Measurements from ENCODE around the gene GGA1. TPM values are rescaled to one million over a fixed set of nuclear protein-coding genes. Genes with fewer than 3 reads are reported as not detected.

GGA1 gene
- total RNA-seq, 2 donors from 2014 or later = 45.7 to 90.2 TPM

DNA sequence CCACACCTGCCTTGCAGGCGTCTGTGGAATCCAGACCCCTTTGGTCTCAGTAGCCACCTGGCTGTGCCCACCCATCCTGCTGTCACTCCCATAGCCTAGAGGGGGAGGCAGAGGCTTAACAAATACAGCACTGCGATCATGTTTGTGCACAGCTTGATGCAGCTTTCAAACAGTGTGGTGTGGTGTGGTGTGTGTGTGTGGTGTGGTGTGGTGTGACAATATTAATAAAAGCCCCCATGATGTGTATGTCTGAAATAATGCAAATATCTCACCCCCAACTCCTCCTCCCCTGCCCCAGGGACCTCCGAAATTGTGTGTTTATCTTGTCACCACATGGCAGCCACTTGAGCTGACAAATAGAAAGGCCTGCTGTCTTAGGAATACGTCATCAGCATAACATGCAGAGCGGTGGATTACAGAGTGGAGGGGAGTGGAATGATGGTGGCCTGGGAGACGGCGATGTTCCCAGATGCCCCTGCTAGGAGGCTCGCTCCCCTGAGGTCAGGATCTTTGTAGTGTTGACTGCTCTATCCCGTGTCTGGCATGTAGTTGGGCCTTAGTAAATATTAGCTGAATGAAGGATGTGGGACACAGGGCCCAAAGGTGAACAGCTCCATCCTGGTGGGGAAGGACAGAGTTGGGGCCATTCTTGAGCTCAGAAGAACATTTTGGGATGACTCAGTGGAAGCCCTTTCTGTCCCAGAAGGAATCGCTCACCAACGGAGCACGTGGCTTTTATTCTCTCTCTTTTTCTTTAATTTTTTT lies 52.7 kb downstream of the GGA1 start:
- TF ChIP-seq, protein P1, sequence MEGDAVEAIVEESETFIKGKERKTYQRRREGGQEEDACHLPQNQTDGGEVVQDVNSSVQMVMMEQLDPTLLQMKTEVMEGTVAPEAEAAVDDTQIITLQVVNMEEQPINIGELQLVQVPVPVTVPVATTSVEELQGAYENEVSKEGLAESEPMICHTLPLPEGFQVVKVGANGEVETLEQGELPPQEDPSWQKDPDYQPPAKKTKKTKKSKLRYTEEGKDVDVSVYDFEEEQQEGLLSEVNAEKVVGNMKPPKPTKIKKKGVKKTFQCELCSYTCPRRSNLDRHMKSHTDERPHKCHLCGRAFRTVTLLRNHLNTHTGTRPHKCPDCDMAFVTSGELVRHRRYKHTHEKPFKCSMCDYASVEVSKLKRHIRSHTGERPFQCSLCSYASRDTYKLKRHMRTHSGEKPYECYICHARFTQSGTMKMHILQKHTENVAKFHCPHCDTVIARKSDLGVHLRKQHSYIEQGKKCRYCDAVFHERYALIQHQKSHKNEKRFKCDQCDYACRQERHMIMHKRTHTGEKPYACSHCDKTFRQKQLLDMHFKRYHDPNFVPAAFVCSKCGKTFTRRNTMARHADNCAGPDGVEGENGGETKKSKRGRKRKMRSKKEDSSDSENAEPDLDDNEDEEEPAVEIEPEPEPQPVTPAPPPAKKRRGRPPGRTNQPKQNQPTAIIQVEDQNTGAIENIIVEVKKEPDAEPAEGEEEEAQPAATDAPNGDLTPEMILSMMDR (IDR thresholded peaks at IDR 0.05) = no peak
- no peak for DNase-seq
- no peak overlapping the region for H3K4me3 ChIP-seq
- intact Hi-C loops (cut with DNase I) = no loop called here
- peaks cover 19% of the 10 kb centered on the region for H3K4me1 ChIP-seq
- no peaks in the 10 kb centered on the region for H3K36me3 ChIP-seq
- peak overlapping the region; percentile 37 for H3K27ac ChIP-seq
- peak overlapping the region in 1 of 2 donors; percentile 91 for H3K9ac ChIP-seq (ENCODE audit: low read depth in 2 of 2, low read length in 2 of 2)
- H3K9me3 ChIP-seq = no peaks in the 10 kb centered on the region
- H3K27me3 ChIP-seq = no peaks in the 10 kb centered on the region

DNA sequence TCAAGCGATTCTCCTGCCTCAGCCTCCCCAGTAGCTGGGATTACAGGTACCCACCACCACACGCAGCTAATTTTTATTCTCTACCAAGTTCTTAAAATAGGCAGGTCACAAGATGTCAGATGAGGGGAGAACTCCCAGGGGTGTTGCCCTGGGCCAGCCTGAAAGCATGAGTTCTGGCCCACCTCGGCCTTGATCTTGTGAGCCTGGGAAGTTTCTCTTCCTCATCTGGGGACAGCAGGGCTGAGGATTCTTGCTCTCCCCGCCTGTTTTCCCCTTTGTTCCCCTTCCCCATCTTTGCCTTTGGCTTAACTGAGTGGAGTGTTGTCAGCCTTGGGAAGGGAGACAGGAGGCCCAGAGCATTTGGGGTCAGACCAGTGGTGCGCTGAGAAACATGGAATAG lies 53.4 kb downstream of the GGA1 start:
- Histone ChIP-seq H3K4me1 (peaks cover 19% of the 10 kb centered on the region), H3K9me3 (no peaks in the 10 kb centered on the region), H3K36me3 (no peaks in the 10 kb centered on the region), H3K9ac (ENCODE audit: low read depth in 2 of 2, low read length in 2 of 2) (peak overlapping the region in 1 of 2 donors; percentile 22), H3K27ac (peak overlapping the region; percentile 37), H3K27me3 (no peaks in the 10 kb centered on the region), H3K4me3 (no peak overlapping the region)
- TF ChIP-seq, protein P1 (IDR thresholded peaks at IDR 0.05) = no peak
- intact Hi-C loops (cut with DNase I) = no loop called here
- DNase-seq = no peak

DNA sequence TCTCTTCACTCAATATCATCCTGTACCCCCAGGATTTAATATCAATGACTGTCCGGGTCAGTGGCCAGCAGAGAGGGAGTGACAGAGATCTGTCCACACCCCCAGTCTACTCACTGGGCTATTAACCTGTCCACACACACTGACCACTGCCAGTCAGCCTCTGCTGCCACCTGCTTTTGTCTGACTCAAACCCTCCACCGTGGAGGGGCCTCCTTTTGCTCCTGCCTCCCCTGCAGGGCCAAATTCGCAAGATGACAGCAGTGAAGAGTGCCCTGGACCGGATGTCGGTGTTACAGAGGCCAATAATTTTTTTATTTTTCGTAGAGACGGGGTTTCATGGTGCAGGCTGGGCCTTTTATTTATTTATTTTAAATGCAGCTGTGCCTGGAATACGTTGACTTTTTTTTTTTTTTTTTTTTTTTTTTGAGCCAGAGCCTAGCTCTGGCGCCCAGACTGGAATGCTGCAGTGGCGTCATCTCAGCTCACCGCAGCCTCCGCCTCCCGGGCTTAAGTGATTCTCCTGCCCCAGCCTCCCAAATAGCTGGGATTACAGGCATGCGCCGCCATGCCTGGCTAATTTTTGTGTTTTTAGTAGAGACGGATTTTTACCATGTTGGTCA lies 55.0 kb downstream of the GGA1 start:
- intact Hi-C loops (cut with DNase I) = no loop called here
- Histone ChIP-seq H3K27me3 (no peaks in the 10 kb centered on the region), H3K9ac (ENCODE audit: low read depth in 2 of 2, low read length in 2 of 2) (peak overlapping the region in 1 of 2 donors; percentile 17), H3K4me3 (no peak overlapping the region), H3K27ac (no peak overlapping the region), H3K36me3 (no peaks in the 10 kb centered on the region), H3K4me1 (peaks cover 19% of the 10 kb centered on the region), H3K9me3 (no peaks in the 10 kb centered on the region)
- DNase-seq = no peak
- TF ChIP-seq, protein P1 (IDR thresholded peaks at IDR 0.05) = no peak

DNA sequence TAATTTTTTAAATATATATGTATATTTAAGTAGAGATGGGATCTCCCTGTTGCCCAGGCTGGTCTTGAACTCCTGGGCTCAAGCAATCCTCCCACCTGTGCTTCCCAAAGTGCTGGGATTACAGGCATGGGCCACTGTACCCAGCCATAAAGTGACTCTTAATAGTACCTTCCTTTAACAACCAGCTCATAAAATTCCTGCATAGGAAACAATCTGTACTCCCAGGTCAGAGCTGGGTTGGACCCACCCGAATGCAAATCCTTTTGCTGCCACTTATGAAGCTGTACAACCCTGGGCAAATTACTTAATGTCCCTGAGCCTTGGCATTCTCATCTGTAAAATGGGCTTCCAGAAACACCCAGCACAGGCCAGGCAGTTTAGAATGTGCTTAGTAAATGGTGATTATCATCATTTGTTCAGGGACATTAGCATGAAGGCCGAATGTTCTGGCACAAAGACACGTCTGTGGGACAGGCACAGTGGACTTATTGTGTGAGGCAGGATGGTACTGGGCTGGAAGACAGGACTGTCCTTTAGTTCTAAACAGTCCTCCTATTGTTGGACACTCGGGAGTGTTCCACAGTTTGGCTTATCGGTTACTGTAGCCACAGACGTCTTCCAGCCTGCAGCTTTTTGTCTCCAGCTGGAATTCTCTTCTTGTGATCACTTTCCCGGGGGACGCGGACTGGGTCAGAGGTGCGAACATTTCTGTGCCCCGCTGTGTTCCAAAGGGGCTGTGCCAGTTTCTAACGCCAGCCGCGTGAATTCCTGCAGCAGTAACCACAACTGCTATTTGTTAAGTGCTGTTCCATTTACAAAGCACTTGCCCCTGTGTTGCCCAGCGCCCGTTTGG lies 55.8 kb downstream of the GGA1 start:
- H3K4me3 ChIP-seq = no peak overlapping the region
- H3K9me3 ChIP-seq = no peaks in the 10 kb centered on the region
- H3K27ac ChIP-seq = no peak overlapping the region
- DNase-seq = no peak
- no peaks in the 10 kb centered on the region for H3K36me3 ChIP-seq
- intact Hi-C loops (cut with DNase I) = no loop called here
- TF ChIP-seq, protein P1 (IDR thresholded peaks at IDR 0.05) = no peak
- H3K4me1 ChIP-seq = peaks cover 18% of the 10 kb centered on the region
- no peak overlapping the region for H3K9ac ChIP-seq (ENCODE audit: low read depth in 2 of 2, low read length in 2 of 2)
- H3K27me3 ChIP-seq = no peaks in the 10 kb centered on the region

DNA sequence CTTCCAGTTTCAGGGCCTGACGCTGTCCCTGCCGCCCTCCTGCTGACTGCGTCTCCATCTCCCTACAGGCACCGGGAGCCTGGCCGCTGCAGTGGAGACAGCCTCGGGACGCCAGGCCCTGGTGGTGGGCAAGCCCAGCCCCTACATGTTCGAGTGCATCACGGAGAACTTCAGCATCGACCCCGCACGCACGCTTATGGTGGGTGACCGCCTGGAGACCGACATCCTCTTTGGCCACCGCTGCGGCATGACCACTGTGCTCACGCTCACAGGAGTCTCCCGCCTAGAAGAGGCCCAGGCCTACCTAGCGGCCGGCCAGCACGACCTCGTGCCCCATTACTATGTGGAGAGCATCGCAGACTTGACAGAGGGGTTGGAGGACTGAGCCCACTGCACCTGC lies 56.9 kb downstream of the GGA1 start:
- TF ChIP-seq, protein P1 (IDR thresholded peaks at IDR 0.05) = no peak
- no peaks in the 10 kb centered on the region for H3K27me3 ChIP-seq
- H3K36me3 ChIP-seq = no peaks in the 10 kb centered on the region
- DNase-seq = no peak
- no peak overlapping the region for H3K27ac ChIP-seq
- peaks cover 8% of the 10 kb centered on the region for H3K4me1 ChIP-seq
- H3K9ac ChIP-seq (ENCODE audit: low read depth in 2 of 2, low read length in 2 of 2) = no peak overlapping the region
- intact Hi-C loops (cut with DNase I) = no loop called here
- H3K9me3 ChIP-seq = no peaks in the 10 kb centered on the region
- no peak overlapping the region for H3K4me3 ChIP-seq
